Keratinocyte (primary cell): ENCODE results near the gene MYLK3. TPM values are rescaled to one million over a fixed set of nuclear protein-coding genes. Genes with fewer than 3 reads are reported as not detected.

ENCODE experiments used
- DNase-seq: peaks from one replicate; pipeline ENCODE4 v3.0.0-alpha.2; 2011; ENCODE audit warnings: low read depth, missing footprints, low spot score
- FAIRE-seq: peaks from 2 replicates; lab custom pipeline; 2011; peaks lifted over from hg19 to GRCh38; lab: Jason Lieb, UNC
- H2AFZ ChIP-seq: 2 replicates; pipeline ENCODE4 v1.6.0; 2012; ENCODE audit warnings: low read length, control low read depth, inconsistent platforms; ENCODE audit not compliant: control insufficient read depth
- H3K27ac ChIP-seq: 2 replicates; pipeline ENCODE4 v1.5.1; 2011; ENCODE audit warnings: low read length; ENCODE audit not compliant: control insufficient read depth, insufficient read depth
- H3K27me3 ChIP-seq: 3 replicates; pipeline ENCODE4 v1.6.0; 2011; ENCODE audit warnings: low read length; ENCODE audit not compliant: control insufficient read depth, insufficient read depth; ENCODE audit errors: extremely low read depth
- H3K36me3 ChIP-seq, 2 experiments: 2 replicates in 1 of 2; 3 replicates in 1 of 2; pipeline ENCODE4 v1.5.1; 2011; ENCODE audit warnings: low read length in 2 of 2, mild to moderate bottlenecking in 1 of 2; ENCODE audit not compliant: control insufficient read depth in 2 of 2, insufficient read depth in 2 of 2; ENCODE audit errors: extremely low read depth in 1 of 2
- H3K4me1 ChIP-seq: 3 replicates; pipeline ENCODE4 v1.5.1; 2011; ENCODE audit warnings: low read length; ENCODE audit not compliant: control insufficient read depth, insufficient read depth; ENCODE audit errors: extremely low read depth
- H3K4me2 ChIP-seq: 3 replicates; pipeline ENCODE4 v1.6.0; 2011; ENCODE audit warnings: low read depth, low read length; ENCODE audit not compliant: control insufficient read depth, insufficient read depth; ENCODE audit errors: extremely low read depth
- H3K4me3 ChIP-seq, 3 experiments: fragments of 200-600 bp in 1 of 3; sonication (generic) in 1 of 3; 2 replicates in 2 of 3; 3 replicates in 1 of 3; pipeline ENCODE4 v1.5.1; 2011 to 2016; ENCODE audit warnings: low read length in 3 of 3, mild to moderate bottlenecking in 3 of 3, control low read depth in 2 of 3, inconsistent platforms in 1 of 3, low read depth in 1 of 3, mixed read lengths in 1 of 3, mixed run types in 1 of 3, moderate library complexity in 1 of 3; ENCODE audit not compliant: control insufficient read depth in 2 of 3, insufficient read depth in 2 of 3; ENCODE audit errors: extremely low read depth in 1 of 3
- H3K79me2 ChIP-seq: 2 replicates; pipeline ENCODE4 v1.6.0; 2012; ENCODE audit warnings: low read length; ENCODE audit not compliant: control insufficient read depth, insufficient read depth
- H3K9ac ChIP-seq: 3 replicates; pipeline ENCODE4 v1.6.0; 2011; ENCODE audit warnings: low read length; ENCODE audit not compliant: control insufficient read depth, insufficient read depth; ENCODE audit errors: extremely low read depth
- H3K9me1 ChIP-seq: 3 replicates; pipeline ENCODE4 v1.6.0; 2011; ENCODE audit warnings: low read length; ENCODE audit not compliant: control insufficient read depth, insufficient read depth; ENCODE audit errors: extremely low read depth
- H3K9me3 ChIP-seq: 2 replicates; pipeline ENCODE4 v1.5.1; 2012; ENCODE audit warnings: low read depth, low read length; ENCODE audit not compliant: control insufficient read depth
- H4K20me1 ChIP-seq: 3 replicates; pipeline ENCODE4 v1.6.0; 2011; ENCODE audit warnings: low read length; ENCODE audit not compliant: control insufficient read depth, insufficient read depth; ENCODE audit errors: extremely low read depth
- EZH2 ChIP-seq: IDR thresholded peaks from one replicate; pipeline ENCODE4 v1.6.1; 2012; ENCODE audit warnings: inconsistent platforms, mild to moderate bottlenecking, low read length, moderate library complexity
- dilution Hi-C: fragments of 300-500 bp; cut with MboI; formaldehyde crosslinking; loops from one replicate; pipeline ENCODE4 v1.7.0; 2020; ENCODE audit warnings: low sequenced_read_pairs; ENCODE audit not compliant: extremely low pct_ligation_motif_present
- polyA plus RNA-seq, 5 experiments: library from polyadenylated mRNA; depleted of rRNA in 3 of 5; stranded (reverse) in 3 of 5; stranded (forward) in 1 of 5; unstranded in 1 of 5; fragments of >200 nt; gene quantifications; 1 replicate in 1 of 5; 2 replicates in 3 of 5; 3 replicates in 1 of 5; pipeline versions ENCODE4 v1.2.1 to v1.2.3, GENCODE V29; 2011 to 2012; ENCODE audit warnings: missing spikeins in 2 of 5, low read depth in 1 of 5, low replicate concordance in 1 of 5
- TF ChIP-seq, protein P1 (sequence below), 3 experiments: IDR thresholded peaks in 1 of 3; conservative IDR thresholded peaks in 1 of 3; optimal IDR thresholded peaks in 1 of 3; 2 replicates in 2 of 3; 3 replicates in 1 of 3; pipeline versions ENCODE3 to v1.5.1; 2011; ENCODE audit warnings: low read length in 3 of 3, mild to moderate bottlenecking in 3 of 3, moderate library complexity in 2 of 3, control low read depth in 1 of 3, inconsistent platforms in 1 of 3; ENCODE audit not compliant: insufficient read depth in 2 of 3; ENCODE audit errors: extremely low read depth in 1 of 3

Gene MYLK3
- polyA plus RNA-seq, 1 donor (not counting 4 experiments of a cell fraction or from before 2014, with no cell fraction given): 0.03 TPM

DNA sequence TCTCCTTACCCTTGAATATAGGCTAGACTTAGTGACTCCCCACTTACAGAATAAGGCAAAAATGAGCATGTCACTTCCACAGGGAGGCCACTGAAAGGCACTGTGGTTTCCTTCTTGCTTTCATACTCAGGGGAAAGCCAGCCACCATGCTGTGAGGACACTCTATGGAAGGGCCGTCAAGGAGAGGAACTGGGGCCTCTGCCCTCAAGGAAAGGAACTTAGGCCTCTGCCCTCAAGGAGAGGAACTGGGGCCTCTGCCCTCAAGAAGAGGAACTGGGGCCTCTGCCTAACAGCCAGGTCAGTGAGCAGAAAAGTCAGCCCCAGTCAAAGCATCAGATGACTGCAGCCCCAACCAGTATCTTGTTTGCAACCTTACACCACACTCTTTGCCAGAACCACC, 89.2 kb downstream of the MYLK3 start:
- Histone ChIP-seq H3K36me3 (peaks cover 7 to 20% of the 10 kb centered on the region in 2 experiments), H3K79me2 (no peaks in the 10 kb centered on the region), H2AFZ (no peak overlapping the region), H3K27ac (no peak overlapping the region), H4K20me1 (no peaks in the 10 kb centered on the region), H3K4me3 (no peak overlapping the region), H3K4me2 (no peak overlapping the region), H3K27me3 (no peaks in the 10 kb centered on the region), H3K9me3 (no peaks in the 10 kb centered on the region), H3K9ac (no peak overlapping the region), H3K9me1 (no peaks in the 10 kb centered on the region), H3K4me1 (no peaks in the 10 kb centered on the region)
- DNase-seq (no peak), FAIRE-seq (no peak)
- TF ChIP-seq EZH2: no peak
- TF ChIP-seq, protein P1, sequence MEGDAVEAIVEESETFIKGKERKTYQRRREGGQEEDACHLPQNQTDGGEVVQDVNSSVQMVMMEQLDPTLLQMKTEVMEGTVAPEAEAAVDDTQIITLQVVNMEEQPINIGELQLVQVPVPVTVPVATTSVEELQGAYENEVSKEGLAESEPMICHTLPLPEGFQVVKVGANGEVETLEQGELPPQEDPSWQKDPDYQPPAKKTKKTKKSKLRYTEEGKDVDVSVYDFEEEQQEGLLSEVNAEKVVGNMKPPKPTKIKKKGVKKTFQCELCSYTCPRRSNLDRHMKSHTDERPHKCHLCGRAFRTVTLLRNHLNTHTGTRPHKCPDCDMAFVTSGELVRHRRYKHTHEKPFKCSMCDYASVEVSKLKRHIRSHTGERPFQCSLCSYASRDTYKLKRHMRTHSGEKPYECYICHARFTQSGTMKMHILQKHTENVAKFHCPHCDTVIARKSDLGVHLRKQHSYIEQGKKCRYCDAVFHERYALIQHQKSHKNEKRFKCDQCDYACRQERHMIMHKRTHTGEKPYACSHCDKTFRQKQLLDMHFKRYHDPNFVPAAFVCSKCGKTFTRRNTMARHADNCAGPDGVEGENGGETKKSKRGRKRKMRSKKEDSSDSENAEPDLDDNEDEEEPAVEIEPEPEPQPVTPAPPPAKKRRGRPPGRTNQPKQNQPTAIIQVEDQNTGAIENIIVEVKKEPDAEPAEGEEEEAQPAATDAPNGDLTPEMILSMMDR (optimal IDR thresholded peaks at IDR 0.05 in 1 of 3, IDR thresholded peaks at IDR 0.05 in 1 of 3, conservative IDR thresholded peaks at IDR 0.05 in 1 of 3; ENCODE audit: extremely low read depth in 1 of 3, insufficient read depth in 2 of 3, low read length in 3 of 3): no peak
- dilution Hi-C loops: no loop called here

Other genes starting within 250 kb of the MYLK3 start
- gene SHCBP1, start 127.0 kb downstream of the MYLK3 start, polyA plus RNA-seq: 2.9 to 18.0 TPM (median 12.5 TPM) in 3 replicates
- 48.6 to 87.3 TPM (median 51.2 TPM) in 3 replicates for gene VPS35, start 59.2 kb downstream of the MYLK3 start, polyA plus RNA-seq
- gene ORC6, start 58.7 kb downstream of the MYLK3 start, polyA plus RNA-seq: 9.3 to 21.9 TPM (median 16.6 TPM) in 3 replicates
- 6.7 to 10.2 TPM (median 7.0 TPM) in 3 replicates for gene C16orf87, start 82.8 kb upstream of the MYLK3 start, polyA plus RNA-seq
- gene GPT2, start 136.0 kb upstream of the MYLK3 start, polyA plus RNA-seq: 15.4 to 19.7 TPM (median 16.1 TPM) in 3 replicates
- 19.9 to 36.3 TPM (median 30.5 TPM) in 3 replicates for gene DNAJA2, start 225.3 kb upstream of the MYLK3 start, polyA plus RNA-seq